ENCODE measurements around the gene BICRAL. TPM values are rescaled to one million over a fixed set of nuclear protein-coding genes. Genes with fewer than 3 reads are reported as not detected.
A peak's percentile ranks its signal among the peaks of the same experiment; 100 is the strongest.

BICRAL gene
- total and polyA plus RNA-seq, 9 of the 15 experiments (the other 6 are each of a cell fraction or from before 2014, with no cell fraction given), result 1.2 to 11.9 (median 5.6) TPM

GRCh38 chr6:42783177-42783875 lies 1.5 kb downstream of the BICRAL start (continued):
- TF ChIP-seq MITF (IDR thresholded peaks at IDR 0.05) (no peak), MGA (IDR thresholded peaks at IDR 0.05) (no peak), SP1 (CRISPR knock-in tag; IDR thresholded peaks at IDR 0.05) (peak; percentile 74), SAFB (IDR thresholded peaks at IDR 0.05; ENCODE audit: borderline replicate concordance, low read depth, low read length) (0 out of 2 replicates have a peak, but pooled peaks have one; percentile 25), PRMT5 (CRISPR knock-in tag; IDR thresholded peaks at IDR 0.05) (peak; percentile 84), FIP1L1 (IDR thresholded peaks at IDR 0.05; ENCODE audit: low read depth, low read length, poor library complexity, severe bottlenecking) (peak; percentile 98), ETV1 (tag; conservative IDR thresholded peaks at IDR 0.05; ENCODE audit: low read depth) (no peak), EP400 (IDR thresholded peaks at IDR 0.05) (peak; percentile 99), ZNF384 (IDR thresholded peaks at IDR 0.05; ENCODE audit: low read depth, low read length) (no peak; the same call in 1 of the 2 replicates)

All from K562 (cell line).